ENCODE data around the gene TIPARP.

GRCh38 chr3:156727519-156728205 is 53.3 kb downstream of the TIPARP start:
- TF ChIP-seq, protein P1, sequence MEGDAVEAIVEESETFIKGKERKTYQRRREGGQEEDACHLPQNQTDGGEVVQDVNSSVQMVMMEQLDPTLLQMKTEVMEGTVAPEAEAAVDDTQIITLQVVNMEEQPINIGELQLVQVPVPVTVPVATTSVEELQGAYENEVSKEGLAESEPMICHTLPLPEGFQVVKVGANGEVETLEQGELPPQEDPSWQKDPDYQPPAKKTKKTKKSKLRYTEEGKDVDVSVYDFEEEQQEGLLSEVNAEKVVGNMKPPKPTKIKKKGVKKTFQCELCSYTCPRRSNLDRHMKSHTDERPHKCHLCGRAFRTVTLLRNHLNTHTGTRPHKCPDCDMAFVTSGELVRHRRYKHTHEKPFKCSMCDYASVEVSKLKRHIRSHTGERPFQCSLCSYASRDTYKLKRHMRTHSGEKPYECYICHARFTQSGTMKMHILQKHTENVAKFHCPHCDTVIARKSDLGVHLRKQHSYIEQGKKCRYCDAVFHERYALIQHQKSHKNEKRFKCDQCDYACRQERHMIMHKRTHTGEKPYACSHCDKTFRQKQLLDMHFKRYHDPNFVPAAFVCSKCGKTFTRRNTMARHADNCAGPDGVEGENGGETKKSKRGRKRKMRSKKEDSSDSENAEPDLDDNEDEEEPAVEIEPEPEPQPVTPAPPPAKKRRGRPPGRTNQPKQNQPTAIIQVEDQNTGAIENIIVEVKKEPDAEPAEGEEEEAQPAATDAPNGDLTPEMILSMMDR (conservative IDR thresholded peaks at IDR 0.05; ENCODE audit: low read depth in 2 of 2), result no peak
- no peak for TF ChIP-seq EZH2phosphoT487 (IDR thresholded peaks at IDR 0.05; ENCODE audit: unreplicated experiment)
- TF ChIP-seq EZH2 (IDR thresholded peaks at IDR 0.05; ENCODE audit: low read depth, unreplicated experiment), result no peak
- TF ChIP-seq POLR2AphosphoS5 (IDR thresholded peaks at IDR 0.05; ENCODE audit: low read depth), result no peak
- TF ChIP-seq, protein P2, sequence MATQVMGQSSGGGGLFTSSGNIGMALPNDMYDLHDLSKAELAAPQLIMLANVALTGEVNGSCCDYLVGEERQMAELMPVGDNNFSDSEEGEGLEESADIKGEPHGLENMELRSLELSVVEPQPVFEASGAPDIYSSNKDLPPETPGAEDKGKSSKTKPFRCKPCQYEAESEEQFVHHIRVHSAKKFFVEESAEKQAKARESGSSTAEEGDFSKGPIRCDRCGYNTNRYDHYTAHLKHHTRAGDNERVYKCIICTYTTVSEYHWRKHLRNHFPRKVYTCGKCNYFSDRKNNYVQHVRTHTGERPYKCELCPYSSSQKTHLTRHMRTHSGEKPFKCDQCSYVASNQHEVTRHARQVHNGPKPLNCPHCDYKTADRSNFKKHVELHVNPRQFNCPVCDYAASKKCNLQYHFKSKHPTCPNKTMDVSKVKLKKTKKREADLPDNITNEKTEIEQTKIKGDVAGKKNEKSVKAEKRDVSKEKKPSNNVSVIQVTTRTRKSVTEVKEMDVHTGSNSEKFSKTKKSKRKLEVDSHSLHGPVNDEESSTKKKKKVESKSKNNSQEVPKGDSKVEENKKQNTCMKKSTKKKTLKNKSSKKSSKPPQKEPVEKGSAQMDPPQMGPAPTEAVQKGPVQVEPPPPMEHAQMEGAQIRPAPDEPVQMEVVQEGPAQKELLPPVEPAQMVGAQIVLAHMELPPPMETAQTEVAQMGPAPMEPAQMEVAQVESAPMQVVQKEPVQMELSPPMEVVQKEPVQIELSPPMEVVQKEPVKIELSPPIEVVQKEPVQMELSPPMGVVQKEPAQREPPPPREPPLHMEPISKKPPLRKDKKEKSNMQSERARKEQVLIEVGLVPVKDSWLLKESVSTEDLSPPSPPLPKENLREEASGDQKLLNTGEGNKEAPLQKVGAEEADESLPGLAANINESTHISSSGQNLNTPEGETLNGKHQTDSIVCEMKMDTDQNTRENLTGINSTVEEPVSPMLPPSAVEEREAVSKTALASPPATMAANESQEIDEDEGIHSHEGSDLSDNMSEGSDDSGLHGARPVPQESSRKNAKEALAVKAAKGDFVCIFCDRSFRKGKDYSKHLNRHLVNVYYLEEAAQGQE (IDR thresholded peaks at IDR 0.05; ENCODE audit: unreplicated experiment), result no peak
- no peak for TF ChIP-seq CREB1 (CRISPR knock-in tag; IDR thresholded peaks at IDR 0.05; ENCODE audit: low read depth)
- no peak for TF ChIP-seq ZNF331 (CRISPR knock-in tag; IDR thresholded peaks at IDR 0.05; ENCODE audit: low read depth)
- no peak for TF ChIP-seq ZNF114 (CRISPR knock-in tag; IDR thresholded peaks at IDR 0.05)

Measured in GM23338 (cell line).